Measurements from ENCODE around the gene ASTN1. TPM values are rescaled to one million over a fixed set of nuclear protein-coding genes. Genes with fewer than 3 reads are reported as not detected.

ASTN1 gene
- polyA plus RNA-seq, 1 of the 3 experiments (the other 2 are of a cell fraction) = 0.13 TPM

DNA sequence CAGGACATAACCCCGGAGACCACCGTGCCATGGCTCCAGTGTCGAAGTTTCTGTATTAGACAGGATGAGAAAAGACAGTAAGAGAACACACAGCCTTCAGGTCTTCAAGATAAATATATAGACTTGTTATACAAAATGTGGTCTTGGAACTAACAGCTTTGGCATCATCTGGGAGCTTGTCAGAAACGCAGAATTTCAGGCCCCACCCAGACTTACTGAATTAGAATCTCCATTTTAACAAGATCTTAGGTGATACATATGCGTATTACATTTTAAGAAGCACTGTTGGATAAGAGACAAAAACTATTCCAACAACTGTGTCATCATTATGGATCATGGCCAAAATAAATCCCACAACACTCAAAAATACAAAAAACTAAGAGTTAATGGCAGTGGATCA lies 239.3 kb downstream of the ASTN1 start:
- Histone ChIP-seq H3K27ac (ENCODE audit: low read depth in 2 of 2, low read length in 1 of 2) (no peak overlapping the region), H3K4me2 (no peak overlapping the region), H3K27me3 (ENCODE audit: insufficient read depth) (no peaks in the 10 kb centered on the region), H3K9me3 (no peaks in the 10 kb centered on the region), H2AFZ (ENCODE audit: low read depth) (no peak overlapping the region), H4K20me1 (ENCODE audit: insufficient read depth) (no peaks in the 10 kb centered on the region), H3K4me3 (ENCODE audit: low read depth in 2 of 2, low read length in 1 of 2) (no peak overlapping the region), H3K36me3 (replicated peaks in 1 of 2; ENCODE audit: control insufficient read depth in 1 of 2, insufficient read depth in 2 of 2, low read length in 1 of 2) (no peaks in the 10 kb centered on the region), H3F3A (replicated peaks; ENCODE audit: insufficient read depth) (no peaks in the 10 kb centered on the region), H3K9ac (no peak overlapping the region), H3K9me2 (no peaks in the 10 kb centered on the region), H3K79me2 (ENCODE audit: insufficient read depth) (no peaks in the 10 kb centered on the region), H3K4me1 (ENCODE audit: control insufficient read depth in 1 of 2, insufficient read depth in 2 of 2, low read depth in 1 of 2, low read length in 1 of 2) (no peaks in the 10 kb centered on the region; a peak in 2 of 4 replicates)
- TF ChIP-seq EP300 (IDR thresholded peaks at IDR 0.05; ENCODE audit: borderline replicate concordance in 1 of 2, low read depth in 1 of 2, low read length in 1 of 2) (no peak), MEF2A (IDR thresholded peaks at IDR 0.05; ENCODE audit: borderline replicate concordance, low read depth) (no peak), MXI1 (IDR thresholded peaks at IDR 0.05; ENCODE audit: low read depth, low read length) (no peak), TCF12 (IDR thresholded peaks at IDR 0.05) (no peak), RXRA (IDR thresholded peaks at IDR 0.05; ENCODE audit: borderline replicate concordance, low read depth) (no peak), FOXM1 (IDR thresholded peaks at IDR 0.05; ENCODE audit: low read depth) (no peak), SIN3A (IDR thresholded peaks at IDR 0.05; ENCODE audit: borderline replicate concordance, low read depth, low read length) (no peak)
- TF ChIP-seq, protein P1, sequence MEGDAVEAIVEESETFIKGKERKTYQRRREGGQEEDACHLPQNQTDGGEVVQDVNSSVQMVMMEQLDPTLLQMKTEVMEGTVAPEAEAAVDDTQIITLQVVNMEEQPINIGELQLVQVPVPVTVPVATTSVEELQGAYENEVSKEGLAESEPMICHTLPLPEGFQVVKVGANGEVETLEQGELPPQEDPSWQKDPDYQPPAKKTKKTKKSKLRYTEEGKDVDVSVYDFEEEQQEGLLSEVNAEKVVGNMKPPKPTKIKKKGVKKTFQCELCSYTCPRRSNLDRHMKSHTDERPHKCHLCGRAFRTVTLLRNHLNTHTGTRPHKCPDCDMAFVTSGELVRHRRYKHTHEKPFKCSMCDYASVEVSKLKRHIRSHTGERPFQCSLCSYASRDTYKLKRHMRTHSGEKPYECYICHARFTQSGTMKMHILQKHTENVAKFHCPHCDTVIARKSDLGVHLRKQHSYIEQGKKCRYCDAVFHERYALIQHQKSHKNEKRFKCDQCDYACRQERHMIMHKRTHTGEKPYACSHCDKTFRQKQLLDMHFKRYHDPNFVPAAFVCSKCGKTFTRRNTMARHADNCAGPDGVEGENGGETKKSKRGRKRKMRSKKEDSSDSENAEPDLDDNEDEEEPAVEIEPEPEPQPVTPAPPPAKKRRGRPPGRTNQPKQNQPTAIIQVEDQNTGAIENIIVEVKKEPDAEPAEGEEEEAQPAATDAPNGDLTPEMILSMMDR (IDR thresholded peaks at IDR 0.05) = no peak
- no peak for DNase-seq
- CTCF ChIA-PET = interaction anchor here (1.1 to 1.2 kb wide), 2 partner anchors 27 to 44 kb away, joined by 4 to 5 read pairs; no protein-coding TSS in a partner anchor
- POLR2A ChIA-PET = no interaction called here
- 58% methylated on average over 5 of the region's 5 CpGs for WGBS (ENCODE audit: low lambda C conversion rate)

DNA sequence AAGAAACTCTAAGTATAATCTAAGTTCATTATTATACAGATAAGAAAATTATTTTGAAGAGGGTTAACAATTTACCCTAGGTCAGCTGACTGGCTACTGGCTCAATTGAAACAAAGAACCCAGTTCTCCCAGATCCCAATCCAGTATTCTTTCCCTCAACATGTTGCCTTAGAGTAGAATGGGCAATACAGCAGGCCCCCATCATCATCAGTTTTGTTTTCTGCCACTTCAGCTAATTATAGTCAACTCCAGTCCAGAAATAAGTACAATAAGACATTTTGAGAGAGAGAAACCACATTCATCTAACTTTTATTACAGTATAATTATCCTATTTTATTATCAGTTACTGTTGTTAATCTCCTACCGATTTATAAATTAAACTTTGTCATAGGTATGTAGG lies 241.2 kb downstream of the ASTN1 start:
- CTCF ChIA-PET = no interaction called here
- TF ChIP-seq RCOR1 (IDR thresholded peaks at IDR 0.05; ENCODE audit: low read length) (no peak), TEAD4 (IDR thresholded peaks at IDR 0.05; ENCODE audit: borderline replicate concordance, insufficient read depth) (no peak), NFIC (IDR thresholded peaks at IDR 0.05; ENCODE audit: borderline replicate concordance) (no peak)
- TF ChIP-seq, protein P2, sequence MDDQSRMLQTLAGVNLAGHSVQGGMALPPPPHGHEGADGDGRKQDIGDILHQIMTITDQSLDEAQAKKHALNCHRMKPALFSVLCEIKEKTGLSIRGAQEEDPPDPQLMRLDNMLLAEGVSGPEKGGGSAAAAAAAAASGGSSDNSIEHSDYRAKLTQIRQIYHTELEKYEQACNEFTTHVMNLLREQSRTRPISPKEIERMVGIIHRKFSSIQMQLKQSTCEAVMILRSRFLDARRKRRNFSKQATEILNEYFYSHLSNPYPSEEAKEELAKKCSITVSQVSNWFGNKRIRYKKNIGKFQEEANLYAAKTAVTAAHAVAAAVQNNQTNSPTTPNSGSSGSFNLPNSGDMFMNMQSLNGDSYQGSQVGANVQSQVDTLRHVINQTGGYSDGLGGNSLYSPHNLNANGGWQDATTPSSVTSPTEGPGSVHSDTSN (IDR thresholded peaks at IDR 0.05) = no peak
- no peaks in the 10 kb centered on the region for H3K27me3 ChIP-seq (ENCODE audit: insufficient read depth)
- no peaks in the 10 kb centered on the region; a peak in 2 of 4 replicates for H3K4me1 ChIP-seq (ENCODE audit: control insufficient read depth in 1 of 2, insufficient read depth in 2 of 2, low read depth in 1 of 2, low read length in 1 of 2)
- POLR2A ChIA-PET = no interaction called here
- H2AFZ ChIP-seq (ENCODE audit: low read depth) = no peak overlapping the region
- no peak overlapping the region for H3K9ac ChIP-seq
- no peaks in the 10 kb centered on the region for H3K9me3 ChIP-seq
- DNase-seq = no peak
- H3K36me3 ChIP-seq (replicated peaks in 1 of 2; ENCODE audit: control insufficient read depth in 1 of 2, insufficient read depth in 2 of 2, low read length in 1 of 2) = no peaks in the 10 kb centered on the region
- H3K4me3 ChIP-seq (ENCODE audit: low read depth in 2 of 2, low read length in 1 of 2) = no peak overlapping the region
- WGBS (ENCODE audit: low lambda C conversion rate) = 13% methylated on average over 1 of the region's 1 CpG
- H3F3A ChIP-seq (replicated peaks; ENCODE audit: insufficient read depth) = no peaks in the 10 kb centered on the region
- no peaks in the 10 kb centered on the region for H4K20me1 ChIP-seq (ENCODE audit: insufficient read depth)
- H3K9me2 ChIP-seq = no peaks in the 10 kb centered on the region
- no peak overlapping the region; a peak in 1 of 4 replicates for H3K27ac ChIP-seq (ENCODE audit: low read depth in 2 of 2, low read length in 1 of 2)
- H3K79me2 ChIP-seq (ENCODE audit: insufficient read depth) = no peaks in the 10 kb centered on the region
- H3K4me2 ChIP-seq = no peak overlapping the region
